ENCODE data around the gene ADK. TPM values are rescaled to one million over a fixed set of nuclear protein-coding genes. Genes with fewer than 3 reads are reported as not detected.
"Not testable (repeated sequence)": the region's sequence is repeated elsewhere in the genome, so short reads cannot be mapped to it uniquely, and the experiment has no call there.

The ADK gene
- total RNA-seq, 1 experiment from 2014 or later, result 66.6 TPM

DNA sequence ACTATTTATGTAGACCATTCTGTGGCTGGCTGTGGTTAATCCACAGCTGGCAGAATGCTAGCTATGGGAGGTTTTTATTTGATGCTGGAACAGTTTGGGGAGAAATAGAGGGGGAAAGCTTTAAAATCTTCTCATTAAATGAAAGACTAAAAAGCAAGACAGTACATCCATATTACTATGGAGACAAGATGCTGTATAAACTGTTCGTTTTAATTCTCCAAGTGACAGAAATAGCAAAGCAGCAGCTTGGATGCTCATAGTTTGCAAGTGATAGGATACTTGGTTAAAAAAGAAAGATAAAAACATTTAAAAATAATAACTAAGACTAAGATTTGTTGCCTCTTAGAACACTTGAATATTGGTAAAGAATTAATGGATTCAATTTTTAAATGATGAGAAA is 370.5 kb downstream of the ADK start:
- no peaks in the 10 kb centered on the region for H3K36me3 Mint-ChIP-seq (ENCODE audit: insufficient read depth, unreplicated experiment)
- H3K4me1 Mint-ChIP-seq (ENCODE audit: low read depth, unreplicated experiment), result no peaks in the 10 kb centered on the region
- TF ChIP-seq, protein P1, sequence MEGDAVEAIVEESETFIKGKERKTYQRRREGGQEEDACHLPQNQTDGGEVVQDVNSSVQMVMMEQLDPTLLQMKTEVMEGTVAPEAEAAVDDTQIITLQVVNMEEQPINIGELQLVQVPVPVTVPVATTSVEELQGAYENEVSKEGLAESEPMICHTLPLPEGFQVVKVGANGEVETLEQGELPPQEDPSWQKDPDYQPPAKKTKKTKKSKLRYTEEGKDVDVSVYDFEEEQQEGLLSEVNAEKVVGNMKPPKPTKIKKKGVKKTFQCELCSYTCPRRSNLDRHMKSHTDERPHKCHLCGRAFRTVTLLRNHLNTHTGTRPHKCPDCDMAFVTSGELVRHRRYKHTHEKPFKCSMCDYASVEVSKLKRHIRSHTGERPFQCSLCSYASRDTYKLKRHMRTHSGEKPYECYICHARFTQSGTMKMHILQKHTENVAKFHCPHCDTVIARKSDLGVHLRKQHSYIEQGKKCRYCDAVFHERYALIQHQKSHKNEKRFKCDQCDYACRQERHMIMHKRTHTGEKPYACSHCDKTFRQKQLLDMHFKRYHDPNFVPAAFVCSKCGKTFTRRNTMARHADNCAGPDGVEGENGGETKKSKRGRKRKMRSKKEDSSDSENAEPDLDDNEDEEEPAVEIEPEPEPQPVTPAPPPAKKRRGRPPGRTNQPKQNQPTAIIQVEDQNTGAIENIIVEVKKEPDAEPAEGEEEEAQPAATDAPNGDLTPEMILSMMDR (IDR thresholded peaks at IDR 0.05; ENCODE audit: unreplicated experiment), result no peak
- CTCF ChIA-PET, result no interaction called here
- no TSS peak for BruUV-seq (replicated peaks)
- no peak for DNase-seq
- H3K4me3 Mint-ChIP-seq (ENCODE audit: low read depth, unreplicated experiment), result no peak overlapping the region
- no peaks in the 10 kb centered on the region for H3K9me3 Mint-ChIP-seq (ENCODE audit: low read depth, unreplicated experiment)
- no peak overlapping the region for H3K27ac Mint-ChIP-seq (ENCODE audit: unreplicated experiment)
- intact Hi-C loops (cut with micrococcal nuclease; ENCODE audit: unreplicated experiment), result no loop called here
- no peaks in the 10 kb centered on the region for H3K27me3 Mint-ChIP-seq (ENCODE audit: unreplicated experiment)

DNA sequence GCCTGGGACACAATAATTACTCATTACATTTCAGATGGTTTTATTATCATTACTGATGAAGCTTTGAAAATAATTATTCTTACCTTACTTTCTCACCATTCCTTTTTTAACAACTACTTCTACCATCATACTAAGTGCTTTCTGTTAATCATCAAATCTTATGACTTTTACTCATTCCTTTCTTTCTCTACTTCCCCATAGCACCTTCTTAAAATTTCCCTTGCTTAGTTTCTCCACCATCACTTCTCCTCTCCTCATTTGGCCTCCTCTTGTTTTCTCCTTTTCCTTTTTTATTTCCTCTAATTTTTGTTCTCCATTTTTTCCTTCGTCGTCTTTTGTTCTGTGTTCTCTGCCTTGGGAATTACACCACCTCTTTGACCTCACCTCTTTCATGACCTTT is 372.2 kb downstream of the ADK start:
- Mint-ChIP-seq H3K4me3 (ENCODE audit: low read depth, unreplicated experiment) (no peak overlapping the region), H3K27ac (ENCODE audit: unreplicated experiment) (no peak overlapping the region), H3K36me3 (ENCODE audit: insufficient read depth, unreplicated experiment) (peaks cover 4% of the 10 kb centered on the region), H3K9me3 (ENCODE audit: low read depth, unreplicated experiment) (no peaks in the 10 kb centered on the region), H3K27me3 (ENCODE audit: unreplicated experiment) (no peaks in the 10 kb centered on the region), H3K4me1 (ENCODE audit: low read depth, unreplicated experiment) (no peaks in the 10 kb centered on the region)
- intact Hi-C loops (cut with micrococcal nuclease; ENCODE audit: unreplicated experiment), result no loop called here
- CTCF ChIA-PET, result no interaction called here
- TF ChIP-seq, protein P1 (IDR thresholded peaks at IDR 0.05; ENCODE audit: unreplicated experiment), result no peak
- BruUV-seq (replicated peaks), result no TSS peak
- no peak for DNase-seq

DNA sequence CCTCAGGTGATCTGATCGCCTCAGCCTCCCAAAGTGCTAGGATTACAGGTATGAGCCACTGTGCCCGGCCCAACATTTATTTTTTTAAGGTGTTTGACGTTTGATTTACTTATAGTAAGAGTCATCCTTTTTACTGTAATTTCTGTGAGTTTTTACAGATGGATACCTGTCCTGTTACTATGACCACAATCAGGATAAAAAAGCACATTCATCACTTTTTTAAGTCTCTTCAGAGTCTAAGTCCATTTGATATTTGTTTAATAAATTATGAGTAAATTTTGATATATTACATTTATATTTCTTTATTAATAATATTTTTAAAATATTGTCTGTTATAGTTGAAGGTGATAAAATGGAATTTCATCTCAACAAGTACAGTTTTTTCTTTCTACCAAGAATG is 374.9 kb downstream of the ADK start:
- CTCF ChIA-PET, result no interaction called here
- BruUV-seq (replicated peaks), result no TSS peak
- H3K9me3 Mint-ChIP-seq (ENCODE audit: low read depth, unreplicated experiment), result no peaks in the 10 kb centered on the region
- peaks cover 4% of the 10 kb centered on the region for H3K36me3 Mint-ChIP-seq (ENCODE audit: insufficient read depth, unreplicated experiment)
- H3K27ac Mint-ChIP-seq (ENCODE audit: unreplicated experiment), result no peak overlapping the region
- no peak for DNase-seq
- TF ChIP-seq, protein P1 (IDR thresholded peaks at IDR 0.05; ENCODE audit: unreplicated experiment), result no peak
- intact Hi-C loops (cut with micrococcal nuclease; ENCODE audit: unreplicated experiment), result no loop called here
- H3K27me3 Mint-ChIP-seq (ENCODE audit: unreplicated experiment), result no peaks in the 10 kb centered on the region
- H3K4me1 Mint-ChIP-seq (ENCODE audit: low read depth, unreplicated experiment), result no peaks in the 10 kb centered on the region
- H3K4me3 Mint-ChIP-seq (ENCODE audit: low read depth, unreplicated experiment), result no peak overlapping the region

DNA sequence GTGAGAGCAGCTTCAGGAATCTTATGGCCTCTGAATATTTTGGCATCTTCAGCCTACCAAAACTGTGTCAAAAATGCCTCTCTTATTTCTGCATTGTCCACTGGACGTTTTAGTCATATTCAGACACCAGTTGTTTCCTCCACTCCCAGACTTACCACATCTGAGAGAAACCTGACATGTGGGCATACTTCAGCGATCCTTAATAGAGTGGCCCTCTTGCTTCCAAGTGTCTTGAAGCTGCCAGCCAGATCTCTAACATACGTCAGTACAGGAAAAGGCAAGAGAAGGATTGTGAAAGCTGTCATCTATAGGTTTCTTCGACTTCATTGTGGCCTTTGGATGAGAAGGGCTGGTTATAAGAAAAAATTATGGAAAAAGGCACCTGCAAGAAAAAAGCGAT is 376.6 kb downstream of the ADK start:
- H3K27me3 Mint-ChIP-seq (ENCODE audit: unreplicated experiment); H3K36me3 Mint-ChIP-seq (ENCODE audit: insufficient read depth, unreplicated experiment); H3K4me1 Mint-ChIP-seq (ENCODE audit: low read depth, unreplicated experiment); H3K9me3 Mint-ChIP-seq (ENCODE audit: low read depth, unreplicated experiment); DNase-seq; H3K4me3 Mint-ChIP-seq (ENCODE audit: low read depth, unreplicated experiment); intact Hi-C loops (cut with micrococcal nuclease; ENCODE audit: unreplicated experiment); H3K27ac Mint-ChIP-seq (ENCODE audit: unreplicated experiment); BruUV-seq (replicated peaks); CTCF ChIA-PET: not testable (repeated sequence)

DNA sequence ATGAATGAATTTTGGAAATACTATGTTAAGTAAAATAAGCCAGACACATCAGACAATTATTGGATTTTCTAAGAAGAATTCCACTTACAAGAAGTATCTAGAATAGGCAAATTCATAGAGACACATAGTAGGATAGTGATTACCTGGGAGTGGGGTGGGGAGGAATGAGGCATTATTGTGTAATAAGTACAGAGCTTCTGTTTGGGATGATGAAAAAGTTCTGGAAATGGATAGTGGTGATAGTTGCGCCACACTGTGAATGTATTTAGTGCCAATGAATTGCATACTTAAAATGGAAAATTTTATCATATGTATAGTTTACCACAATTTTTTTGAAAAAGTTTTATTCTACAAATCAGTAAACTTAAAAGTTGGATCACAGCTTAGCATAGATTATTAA is 378.2 kb downstream of the ADK start:
- CTCF ChIA-PET, result no interaction called here
- intact Hi-C loops (cut with micrococcal nuclease; ENCODE audit: unreplicated experiment), result no loop called here
- Mint-ChIP-seq H3K9me3 (ENCODE audit: low read depth, unreplicated experiment) (no peaks in the 10 kb centered on the region), H3K4me1 (ENCODE audit: low read depth, unreplicated experiment) (no peaks in the 10 kb centered on the region), H3K27me3 (ENCODE audit: unreplicated experiment) (no peaks in the 10 kb centered on the region), H3K36me3 (ENCODE audit: insufficient read depth, unreplicated experiment) (peaks cover 4% of the 10 kb centered on the region), H3K27ac (ENCODE audit: unreplicated experiment) (no peak overlapping the region), H3K4me3 (ENCODE audit: low read depth, unreplicated experiment) (no peak overlapping the region)
- TF ChIP-seq, protein P1 (IDR thresholded peaks at IDR 0.05; ENCODE audit: unreplicated experiment), result no peak
- DNase-seq, result no peak
- BruUV-seq (replicated peaks), result no TSS peak
